Measurements from ENCODE around the gene BNIP2.

Gene BNIP2

GRCh38 chr15:59725151-59725486, 36.0 kb upstream of the BNIP2 start:
- H3K27ac ChIP-seq (replicated peaks) = no peak overlapping the region
- TF ChIP-seq CTCF (IDR thresholded peaks at IDR 0.05; ENCODE audit: insufficient read depth, low read length) (no peak), SPI1 (IDR thresholded peaks at IDR 0.05; ENCODE audit: borderline replicate concordance, low read depth) (no peak), REST (IDR thresholded peaks at IDR 0.05; ENCODE audit: insufficient replicate concordance, low read depth) (no peak), POLR2AphosphoS5 (IDR thresholded peaks at IDR 0.05; ENCODE audit: low read depth) (no peak)
- no peak for DNase-seq (ENCODE audit: low read depth in 1 of 2, low spot score in 1 of 2)
- no peak overlapping the region for H3K4me3 ChIP-seq (replicated peaks; ENCODE audit: insufficient read depth, low read length)
- H3K27me3 ChIP-seq (ENCODE audit: insufficient read depth, poor library complexity, severe bottlenecking) = peaks cover 3% of the 10 kb centered on the region

- TF ChIP-seq REST (IDR thresholded peaks at IDR 0.05; ENCODE audit: insufficient replicate concordance, low read depth) (no peak), GABPA (IDR thresholded peaks at IDR 0.05; ENCODE audit: low read depth) (no peak), POLR2AphosphoS5 (IDR thresholded peaks at IDR 0.05; ENCODE audit: low read depth) (no peak), SPI1 (IDR thresholded peaks at IDR 0.05; ENCODE audit: borderline replicate concordance, low read depth) (no peak), CTCF (IDR thresholded peaks at IDR 0.05; ENCODE audit: insufficient read depth, low read length) (no peak)
- Histone ChIP-seq H3K4me3 (replicated peaks; ENCODE audit: insufficient read depth, low read length) (no peak overlapping the region), H3K27me3 (ENCODE audit: insufficient read depth, poor library complexity, severe bottlenecking) (no peaks in the 10 kb centered on the region), H3K27ac (replicated peaks) (no peak overlapping the region)
- DNase-seq (ENCODE audit: low read depth in 1 of 2, low spot score in 1 of 2) = no peak
Observed at GRCh38 chr15:59723687-59724346, 34.7 kb upstream of the BNIP2 start.

GRCh38 chr15:59722476-59722875, 33.4 kb upstream of the BNIP2 start:
- no peak for DNase-seq (ENCODE audit: low read depth in 1 of 2, low spot score in 1 of 2)
- H3K27ac ChIP-seq (replicated peaks) = no peak overlapping the region
- TF ChIP-seq REST (IDR thresholded peaks at IDR 0.05; ENCODE audit: insufficient replicate concordance, low read depth) (no peak), GABPA (IDR thresholded peaks at IDR 0.05; ENCODE audit: low read depth) (no peak), CTCF (IDR thresholded peaks at IDR 0.05; ENCODE audit: insufficient read depth, low read length) (no peak), SPI1 (IDR thresholded peaks at IDR 0.05; ENCODE audit: borderline replicate concordance, low read depth) (no peak), POLR2AphosphoS5 (IDR thresholded peaks at IDR 0.05; ENCODE audit: low read depth) (no peak)
- no peaks in the 10 kb centered on the region for H3K27me3 ChIP-seq (ENCODE audit: insufficient read depth, poor library complexity, severe bottlenecking)
- no peak overlapping the region for H3K4me3 ChIP-seq (replicated peaks; ENCODE audit: insufficient read depth, low read length)
